DMS79 treated with DMSO at 0.1 percent for 48 hours (cell line): ENCODE measurements around the gene DGCR8.

ENCODE experiments used
- DNase-seq: peaks from one replicate; lab custom pipeline; 2025; lab: John Stamatoyannopoulos, UW

Gene DGCR8

GRCh38 chr22:20090730-20091240, 10.7 kb downstream of the DGCR8 start:
- no peak for DNase-seq

- no peak for DNase-seq
Observed at GRCh38 chr22:20091690-20092476, 11.8 kb downstream of the DGCR8 start.

GRCh38 chr22:20092477-20092854, 12.4 kb downstream of the DGCR8 start:
- no peak for DNase-seq

- no peak for DNase-seq
Observed at GRCh38 chr22:20093418-20094196, 13.6 kb downstream of the DGCR8 start.

- no peak for DNase-seq
Observed at GRCh38 chr22:20094197-20094807, 14.3 kb downstream of the DGCR8 start.

- DNase-seq = no peak
Observed at GRCh38 chr22:20095521-20095920, 15.5 kb downstream of the DGCR8 start.

- DNase-seq = no peak
Observed at GRCh38 chr22:20096574-20097420, 16.8 kb downstream of the DGCR8 start.

- DNase-seq = no peak
Observed at GRCh38 chr22:20099099-20099711, 19.2 kb downstream of the DGCR8 start.

- DNase-seq = no peak
Observed at GRCh38 chr22:20101638-20102037, 21.6 kb downstream of the DGCR8 start.

- no peak for DNase-seq
Observed at GRCh38 chr22:20102203-20102780, 22.3 kb downstream of the DGCR8 start.

GRCh38 chr22:20105456-20106204, 25.6 kb downstream of the DGCR8 start:
- DNase-seq = no peak

- no peak for DNase-seq
Observed at GRCh38 chr22:20106205-20106848, 26.3 kb downstream of the DGCR8 start.

GRCh38 chr22:20106849-20107237, 26.8 kb downstream of the DGCR8 start:
- no peak for DNase-seq

GRCh38 chr22:20107471-20107901, 27.4 kb downstream of the DGCR8 start:
- no peak for DNase-seq

- DNase-seq = no peak
Observed at GRCh38 chr22:20107951-20108756, 28.1 kb downstream of the DGCR8 start.

- DNase-seq = no peak
Observed at GRCh38 chr22:20108757-20109230, 28.8 kb downstream of the DGCR8 start.

GRCh38 chr22:20109411-20110358, 29.6 kb downstream of the DGCR8 start:
- DNase-seq = no peak
